Stimulated activated CD8-positive, alpha-beta memory T cell treated with anti-CD3 and anti-CD28 coated beads, Interleukin-2, amount 100 ng/mL, for 48 hours (primary cell): ENCODE results near the gene NEIL1.
"Not testable (repeated sequence)": the region's sequence is repeated elsewhere in the genome, so short reads cannot be mapped to it uniquely, and the experiment has no call there.

Experiments used
- DNase-seq, 2 donors: peaks; one replicate each; pipeline ENCODE4 v3.0.0-alpha.2; 2020; ENCODE audit warnings: low read depth in 2 of 2

The NEIL1 gene

DNA sequence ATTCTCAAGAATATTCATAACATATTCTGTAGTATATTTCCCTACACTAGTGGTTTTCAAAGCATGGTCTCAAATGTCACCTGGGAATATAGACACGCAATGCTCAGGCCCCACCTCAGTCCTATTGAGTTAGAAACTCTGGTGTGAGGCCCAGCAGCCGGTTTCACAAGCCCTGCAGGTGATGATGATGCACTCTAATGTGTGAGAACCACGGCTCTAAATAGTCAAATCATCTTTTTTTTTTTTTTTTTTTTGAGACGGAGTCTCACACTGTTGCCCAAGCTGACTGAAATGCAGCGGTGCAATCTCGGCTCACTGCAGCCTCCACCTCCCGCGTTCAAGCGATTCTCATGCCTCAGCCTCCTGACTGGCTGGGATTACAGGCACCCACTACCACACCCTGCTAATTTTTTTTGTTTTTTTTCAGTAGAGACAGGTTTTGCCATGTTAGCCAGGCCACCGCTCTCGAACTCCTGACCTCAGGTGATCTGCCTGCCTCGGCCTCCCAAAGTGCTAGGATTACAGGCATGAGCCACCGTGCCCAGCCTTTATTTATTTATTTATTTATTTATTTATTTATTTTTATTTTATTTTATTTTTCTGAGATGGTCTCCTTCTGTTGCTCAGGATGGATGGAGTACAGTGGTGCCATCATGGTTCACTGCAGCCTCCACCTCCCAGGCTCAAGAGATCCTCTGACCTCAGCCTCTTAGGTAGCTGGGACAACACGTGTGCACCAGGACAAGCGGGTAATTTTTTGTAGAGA, 13.0 kb upstream of the NEIL1 start:
- not testable (repeated sequence) for DNase-seq

DNA sequence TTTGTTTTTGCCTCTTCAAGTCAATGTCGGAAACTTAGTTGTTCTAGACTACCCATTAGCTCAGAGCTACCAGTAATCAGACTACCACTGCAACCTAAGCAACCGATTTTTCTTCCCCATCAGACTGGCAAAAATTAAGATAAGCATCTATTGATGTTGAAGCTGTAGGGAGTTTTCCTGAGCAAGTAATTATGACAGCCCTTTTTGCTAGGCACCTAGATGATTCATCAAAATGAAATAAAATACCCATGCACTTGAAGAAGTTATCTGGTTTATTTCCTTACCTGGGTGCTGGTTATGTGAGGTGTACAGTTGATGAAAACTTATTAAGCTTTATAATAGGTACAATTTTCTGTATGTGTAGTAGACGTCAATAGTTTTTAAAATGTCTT, 11.5 kb upstream of the NEIL1 start:
- no peak for DNase-seq

DNA sequence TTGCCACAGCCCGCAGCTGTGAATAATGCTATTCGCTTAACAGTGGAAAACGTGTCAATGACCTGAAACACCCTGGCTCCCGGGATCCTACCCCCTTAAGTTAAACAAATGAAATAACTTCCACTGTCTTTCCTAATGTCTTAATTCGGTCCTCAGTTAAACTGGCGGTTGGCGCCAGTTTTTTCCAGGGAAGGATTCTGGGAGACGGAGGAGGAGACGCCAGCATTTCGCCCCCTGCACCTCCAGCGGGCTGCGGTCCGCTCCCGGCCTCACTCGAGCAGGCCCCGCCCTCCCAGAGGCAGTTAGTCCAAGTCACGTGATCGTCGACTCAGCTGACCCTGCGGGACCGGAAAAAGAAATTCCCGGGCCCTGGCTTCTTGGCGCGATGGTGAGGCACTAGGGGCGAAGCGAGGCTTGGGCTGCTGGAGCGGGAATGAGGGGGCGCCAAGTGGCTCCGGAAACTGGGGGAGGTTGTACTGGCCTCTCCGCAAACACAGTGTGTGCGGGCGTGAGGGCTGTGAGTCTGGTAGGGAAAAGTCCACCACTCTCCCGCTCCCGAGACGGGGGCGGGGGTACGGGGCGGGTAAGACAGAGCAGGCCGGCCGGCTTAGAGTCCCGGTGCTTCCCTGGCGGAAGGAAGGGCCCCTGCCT, 11.0 kb upstream of the NEIL1 start, which contains the start of gene COMMD4:
TSS of gene COMMD4 (plus strand) at position 359 of the 651 bp plus-strand sequence. CDS start at position 386, 27 bp downstream.
- peak; percentile 80 to 82 for DNase-seq

DNA sequence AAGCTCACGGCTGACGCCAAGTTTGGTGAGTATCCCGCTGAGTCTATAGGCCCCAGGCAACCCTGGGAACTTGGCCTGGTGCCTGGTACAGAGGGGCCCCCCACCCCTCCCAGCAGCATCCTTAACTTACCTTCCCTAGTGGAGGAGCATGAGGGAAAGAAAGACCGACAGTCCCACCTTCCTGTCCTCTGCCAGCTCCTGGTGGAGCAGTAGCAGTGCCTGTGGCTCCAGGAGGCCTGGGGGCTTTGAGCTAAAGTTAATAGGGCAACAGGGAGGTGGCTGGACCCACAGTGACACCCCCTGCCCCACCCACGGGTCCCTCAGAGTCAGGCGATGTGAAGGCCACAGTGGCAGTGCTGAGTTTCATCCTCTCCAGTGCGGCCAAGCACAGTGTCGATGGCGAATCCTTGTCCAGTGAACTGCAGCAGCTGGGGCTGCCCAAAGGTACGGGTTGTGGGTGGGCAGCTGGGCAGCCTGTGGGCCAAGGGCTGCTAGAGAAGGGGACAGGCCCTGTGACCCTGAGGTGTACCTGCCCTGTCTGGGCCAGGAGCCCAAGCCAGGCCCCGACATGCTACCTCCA, 8.1 kb upstream of the NEIL1 start:
- no peak for DNase-seq

DNA sequence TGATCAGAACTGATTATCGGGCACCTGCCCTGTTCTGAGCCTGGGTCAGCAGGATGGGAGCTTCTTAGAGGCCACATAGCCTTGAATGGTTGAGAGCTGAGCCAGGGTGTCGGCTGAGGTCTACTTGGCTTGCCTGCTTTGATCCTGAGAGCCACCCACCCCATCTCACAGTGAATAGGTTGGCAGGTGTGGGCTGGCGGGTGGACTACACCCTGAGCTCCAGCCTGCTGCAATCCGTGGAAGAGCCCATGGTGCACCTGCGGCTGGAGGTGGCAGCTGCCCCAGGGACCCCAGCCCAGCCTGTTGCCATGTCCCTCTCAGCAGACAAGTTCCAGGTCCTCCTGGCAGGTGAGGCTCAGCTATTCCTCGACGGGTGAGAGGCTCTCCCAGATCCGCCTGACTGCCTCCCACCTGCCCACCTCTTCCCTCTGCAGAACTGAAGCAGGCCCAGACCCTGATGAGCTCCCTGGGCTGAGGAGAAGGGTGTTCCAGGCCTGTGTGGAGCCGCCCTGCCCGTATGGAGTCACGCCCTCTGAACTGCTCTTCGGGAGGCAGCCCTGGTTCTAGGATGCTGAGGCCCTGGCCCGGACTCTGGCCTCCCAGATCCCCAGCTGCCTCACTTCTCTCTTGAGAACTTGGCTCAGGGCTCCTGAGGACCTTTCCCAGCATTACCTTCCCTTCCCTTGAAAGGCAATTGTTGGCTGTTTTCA, 7.2 kb upstream of the NEIL1 start:
- no peak for DNase-seq

DNA sequence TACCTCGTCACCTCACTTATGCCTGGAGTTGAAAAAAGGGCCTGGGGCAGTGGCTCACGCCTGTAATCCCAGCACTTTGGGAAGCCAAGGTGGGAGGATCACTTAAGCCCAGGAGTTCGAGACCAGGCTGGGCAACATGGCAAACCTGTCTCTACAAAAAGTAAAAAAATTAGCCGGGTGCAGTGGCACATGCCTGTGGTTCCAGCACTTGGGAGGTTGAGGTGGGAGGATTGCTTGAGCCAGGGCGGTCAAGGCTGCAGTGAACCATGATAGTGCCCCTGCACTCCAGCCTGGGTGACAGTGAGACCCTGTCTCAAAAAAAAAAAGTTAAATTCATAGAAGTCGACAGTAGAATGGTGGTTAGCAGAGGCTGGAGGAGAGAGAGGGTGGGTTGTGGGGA, 4.6 kb upstream of the NEIL1 start:
- DNase-seq = no peak

DNA sequence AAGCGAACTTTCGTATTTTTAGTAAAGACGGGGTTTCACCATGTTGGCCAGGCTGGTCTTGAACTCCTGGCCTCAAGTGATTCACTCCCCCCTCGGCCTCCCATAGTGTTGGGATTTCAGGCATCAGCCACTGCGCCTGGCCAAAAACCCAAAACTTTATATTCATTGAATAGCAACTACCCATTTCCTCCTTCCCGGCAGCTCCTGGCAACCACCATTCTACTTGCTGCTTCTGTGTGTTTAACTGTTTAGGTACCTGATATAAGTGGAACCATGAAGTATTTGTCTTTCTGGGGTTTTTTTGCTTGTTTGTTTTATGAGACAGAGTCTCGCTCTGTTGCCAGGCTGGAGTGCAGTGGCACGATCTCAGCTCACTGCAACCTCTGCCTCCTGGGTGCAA, 2.9 kb upstream of the NEIL1 start:
- not testable (repeated sequence) for DNase-seq

DNA sequence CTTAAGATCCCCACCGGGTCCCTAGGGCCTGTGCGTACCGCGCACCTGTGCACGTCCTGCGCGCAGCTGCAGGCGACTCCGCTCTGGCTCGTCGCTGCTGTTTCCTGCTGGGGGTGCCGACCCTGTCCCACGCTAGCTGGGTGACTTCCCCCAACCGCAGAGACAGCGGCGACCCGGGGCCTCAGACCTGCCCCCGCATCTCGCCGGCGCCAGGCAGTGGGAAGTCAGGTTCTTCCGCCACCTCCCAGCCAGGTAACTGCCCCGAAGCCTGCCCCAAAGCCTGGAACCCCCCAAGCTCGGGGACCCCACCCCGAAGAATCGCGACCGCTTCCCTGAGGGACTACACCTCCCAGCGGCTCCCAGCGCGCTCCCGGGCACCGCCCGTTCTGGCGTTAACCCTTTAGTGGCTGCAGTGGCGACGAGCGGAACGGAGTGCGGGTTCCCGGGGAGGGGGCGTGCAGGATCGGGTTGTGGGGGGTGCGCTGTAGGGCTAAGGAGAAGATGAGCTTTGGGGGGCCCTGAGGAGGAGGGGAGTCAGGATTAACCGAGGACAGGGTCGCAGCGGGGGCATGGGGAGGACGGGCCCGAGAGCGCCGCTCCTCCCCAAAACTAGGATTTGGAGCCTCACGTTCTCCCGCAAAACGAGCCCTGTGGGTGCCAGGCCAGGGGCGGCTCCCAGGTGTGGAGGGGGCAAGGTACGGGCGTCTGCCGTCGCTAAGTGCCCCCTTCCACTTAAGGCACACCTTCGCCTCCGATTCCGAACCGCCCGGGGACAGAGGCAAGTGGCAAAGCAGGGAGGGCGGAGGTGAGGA, 589 bp downstream of the NEIL1 start:
- DNase-seq = peak in 1 of 2 donors; percentile 36

DNA sequence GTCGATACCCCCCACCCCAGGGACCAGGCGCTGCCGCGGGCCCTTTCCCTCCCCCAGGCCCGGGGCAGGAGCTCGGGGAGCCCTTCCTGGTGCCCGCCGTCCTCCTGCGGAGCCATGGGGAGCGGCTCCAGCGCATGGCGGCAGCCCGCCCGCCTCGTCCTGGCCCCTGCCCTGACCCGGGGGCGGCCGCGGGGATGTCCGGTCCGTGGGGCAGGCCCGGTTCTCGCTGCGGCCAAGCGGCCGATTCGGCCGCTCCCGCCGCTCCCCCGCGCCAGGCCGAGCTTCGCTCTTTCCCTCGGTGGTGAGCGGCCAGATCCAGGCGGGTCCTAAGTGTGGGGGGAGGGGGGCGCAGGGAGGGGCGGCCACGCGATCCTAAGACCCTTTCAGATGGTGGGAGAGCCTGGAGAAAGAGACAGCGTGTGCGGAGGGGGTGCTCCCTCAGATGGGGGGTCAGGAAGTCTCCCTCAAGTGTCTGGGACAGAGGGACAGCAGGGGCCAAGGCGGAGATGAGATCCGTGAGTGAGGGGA, 1.3 kb downstream of the NEIL1 start:
- no peak for DNase-seq

DNA sequence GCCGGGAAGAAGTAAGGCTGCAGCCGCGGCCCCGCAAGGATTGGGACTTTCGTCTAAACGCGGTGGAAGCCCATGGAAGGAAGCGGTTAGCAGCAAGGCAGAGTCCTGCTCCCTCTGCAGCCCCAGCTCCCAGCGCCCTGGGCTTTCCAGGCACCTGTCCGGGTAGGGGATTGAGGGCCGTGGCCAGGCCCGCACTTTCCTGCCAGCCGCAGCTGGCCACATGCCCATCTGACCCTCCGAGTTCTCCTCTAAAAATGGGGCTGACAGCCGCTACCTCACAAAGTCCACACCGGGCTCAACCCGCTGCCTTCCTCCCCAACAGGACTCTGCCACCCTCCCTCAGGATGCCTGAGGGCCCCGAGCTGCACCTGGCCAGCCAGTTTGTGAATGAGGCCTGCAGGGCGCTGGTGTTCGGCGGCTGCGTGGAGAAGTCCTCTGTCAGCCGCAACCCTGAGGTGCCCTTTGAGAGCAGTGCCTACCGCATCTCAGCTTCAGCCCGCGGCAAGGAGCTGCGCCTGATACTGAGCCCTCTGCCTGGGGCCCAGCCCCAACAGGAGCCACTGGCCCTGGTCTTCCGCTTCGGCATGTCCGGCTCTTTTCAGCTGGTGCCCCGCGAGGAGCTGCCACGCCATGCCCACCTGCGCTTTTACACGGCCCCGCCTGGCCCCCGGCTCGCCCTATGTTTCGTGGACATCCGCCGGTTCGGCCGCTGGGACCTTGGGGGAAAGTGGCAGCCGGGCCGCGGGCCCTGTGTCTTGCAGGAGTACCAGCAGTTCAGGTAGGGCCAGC, 1.9 kb downstream of the NEIL1 start:
- no peak for DNase-seq

DNA sequence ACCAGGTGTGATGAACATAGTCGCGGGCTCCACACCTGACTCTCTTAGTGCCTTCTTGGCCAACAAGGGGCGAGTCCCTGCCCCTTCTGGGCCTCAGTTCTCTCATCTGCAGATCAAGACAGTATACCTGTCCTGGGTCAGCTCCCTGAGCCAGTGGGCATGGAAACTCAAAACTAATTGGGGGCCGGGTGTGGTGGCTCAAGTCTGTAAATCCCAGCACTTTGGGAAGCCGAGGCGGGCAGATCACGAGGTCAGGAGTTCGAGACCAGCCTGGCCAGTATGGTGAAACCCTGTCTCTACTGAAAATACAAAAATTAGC, 2.5 kb downstream of the NEIL1 start:
- not testable (repeated sequence) for DNase-seq

DNA sequence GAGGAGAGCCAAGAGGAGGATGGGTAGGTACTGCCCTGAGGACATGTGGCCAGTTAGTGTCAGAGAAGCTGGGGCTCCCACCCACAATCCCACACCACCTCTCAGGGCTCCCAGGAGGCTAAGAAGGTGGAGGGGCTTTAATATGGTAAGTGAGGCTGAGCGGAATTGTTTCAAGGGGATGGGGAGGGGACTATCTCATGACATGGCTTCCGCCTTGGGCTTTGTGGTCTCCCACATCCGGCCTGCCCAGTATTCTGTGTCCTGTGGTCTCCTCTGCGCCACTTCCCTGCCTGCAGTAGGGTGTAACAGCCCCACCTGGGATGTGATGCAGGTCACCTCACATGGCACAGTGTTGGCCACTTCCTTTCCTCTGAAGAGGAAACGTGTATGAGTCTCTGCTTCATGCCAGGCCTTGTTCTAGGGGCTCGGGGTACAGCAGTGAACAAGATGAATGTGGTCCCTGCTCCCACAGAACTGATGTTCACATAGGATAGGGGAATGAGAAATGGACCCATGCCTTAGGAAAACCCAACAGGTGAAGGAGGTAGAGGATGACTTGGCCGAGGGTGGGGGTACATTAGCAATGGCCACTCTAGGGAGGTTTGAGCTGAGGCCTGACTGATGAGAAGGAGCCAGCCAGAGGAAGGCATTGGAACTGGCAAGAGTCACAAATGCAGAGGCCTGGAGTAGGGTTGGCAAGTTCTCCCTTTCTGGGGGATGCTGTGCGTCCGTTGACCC, 3.2 kb downstream of the NEIL1 start:
- peak; percentile 54 to 65 for DNase-seq

DNA sequence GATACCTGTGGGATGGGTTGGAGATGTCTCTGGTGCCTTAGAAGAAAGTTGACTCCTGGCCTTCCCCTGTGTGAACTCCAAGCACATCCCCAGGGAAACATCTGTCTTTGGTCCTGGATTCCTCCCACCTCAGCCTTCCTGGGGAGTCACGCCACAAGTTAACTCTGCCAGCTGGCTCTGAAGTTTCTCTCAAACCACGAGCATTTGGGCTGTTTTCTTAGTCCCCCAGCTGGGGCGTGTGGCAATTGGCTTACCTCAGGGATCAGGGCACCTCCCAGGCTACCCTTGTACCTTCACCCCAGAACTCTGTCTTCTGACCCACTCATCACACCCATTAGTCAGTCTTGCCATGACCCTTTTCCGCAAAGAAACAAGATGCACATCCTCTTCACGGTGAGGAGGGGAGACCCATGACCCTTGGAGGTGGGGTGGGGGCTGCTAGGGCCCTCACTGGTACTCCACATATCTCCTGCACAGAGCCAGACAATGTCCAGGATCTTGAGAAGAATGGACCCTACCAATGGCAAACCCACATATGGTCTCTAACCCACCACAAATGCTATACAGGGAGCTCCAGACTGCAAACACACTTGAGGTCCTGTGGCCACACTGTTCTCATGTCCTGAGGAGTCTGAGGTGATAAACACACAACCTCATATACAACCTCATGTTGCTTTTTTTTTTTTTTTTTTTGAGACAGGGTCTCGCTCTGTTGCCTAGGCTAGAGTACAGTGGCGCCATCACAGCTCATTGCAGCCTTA, 3.9 kb downstream of the NEIL1 start:
- DNase-seq = no peak

DNA sequence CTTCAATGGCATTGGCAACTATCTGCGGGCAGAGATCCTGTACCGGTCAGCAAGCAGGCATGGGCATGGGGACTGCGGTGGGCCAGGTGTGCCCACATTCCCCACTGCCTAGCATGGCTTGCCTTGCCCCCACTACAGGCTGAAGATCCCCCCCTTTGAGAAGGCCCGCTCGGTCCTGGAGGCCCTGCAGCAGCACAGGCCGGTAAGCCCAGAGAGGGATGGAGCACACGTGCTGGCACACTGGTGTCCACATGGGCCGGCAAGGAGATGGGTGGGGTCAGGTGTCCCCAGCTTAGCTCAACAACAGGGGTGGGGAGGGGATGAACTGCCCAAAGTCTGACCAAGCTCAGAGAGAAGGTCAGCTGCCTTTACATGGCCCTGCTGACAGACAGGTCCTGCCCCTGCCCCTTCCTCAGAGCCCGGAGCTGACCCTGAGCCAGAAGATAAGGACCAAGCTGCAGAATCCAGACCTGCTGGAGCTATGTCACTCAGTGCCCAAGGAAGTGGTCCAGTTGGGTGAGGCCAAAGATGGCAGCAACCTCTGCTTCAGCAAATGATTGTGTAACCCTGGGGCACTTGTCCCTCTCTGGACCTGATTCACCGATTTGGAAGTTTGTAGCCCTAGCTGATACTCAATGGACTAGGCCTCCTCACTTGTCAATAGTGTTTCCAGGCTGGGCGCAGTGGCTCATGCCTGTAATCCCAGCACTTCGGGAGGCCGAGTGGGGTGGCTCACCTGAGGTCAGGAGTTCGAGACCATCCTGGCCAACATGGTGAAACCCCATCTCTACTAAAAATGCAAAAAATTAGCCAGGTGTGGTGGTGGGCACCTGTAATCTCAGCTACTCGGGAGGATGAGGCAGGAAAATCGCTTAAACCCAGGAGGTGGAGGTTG, 5.6 kb downstream of the NEIL1 start:
- DNase-seq = no peak

DNA sequence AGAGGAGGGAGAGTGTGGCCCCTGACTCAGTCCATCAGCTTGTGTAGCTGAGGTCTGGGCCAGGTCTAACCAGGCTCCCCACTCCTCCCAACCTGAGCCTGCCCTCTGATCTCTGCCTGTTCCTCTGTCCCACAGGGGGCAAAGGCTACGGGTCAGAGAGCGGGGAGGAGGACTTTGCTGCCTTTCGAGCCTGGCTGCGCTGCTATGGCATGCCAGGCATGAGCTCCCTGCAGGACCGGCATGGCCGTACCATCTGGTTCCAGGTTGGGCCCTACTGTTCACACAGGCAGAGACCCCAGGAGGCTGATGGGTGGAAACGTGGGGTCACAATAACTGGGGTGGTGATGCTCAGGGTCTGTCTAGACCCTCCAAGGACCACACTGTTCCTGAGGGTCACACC, 6.8 kb downstream of the NEIL1 start:
- DNase-seq = no peak

DNA sequence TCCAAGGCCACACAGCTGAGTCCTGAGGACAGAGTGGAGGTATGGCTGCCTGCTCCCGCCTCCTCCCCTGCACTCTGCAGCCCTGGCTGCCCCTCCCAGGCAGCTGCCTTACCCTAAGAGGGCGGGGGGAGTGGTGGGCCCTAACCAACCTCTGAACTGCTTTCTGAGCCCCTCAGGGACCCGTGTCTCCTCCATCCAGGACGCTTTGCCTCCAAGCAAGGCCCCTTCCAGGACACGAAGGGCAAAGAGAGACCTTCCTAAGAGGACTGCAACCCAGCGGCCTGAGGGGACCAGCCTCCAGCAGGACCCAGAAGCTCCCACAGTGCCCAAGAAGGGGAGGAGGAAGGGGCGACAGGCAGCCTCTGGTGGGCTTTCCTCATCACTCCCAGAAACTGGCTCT, 7.6 kb downstream of the NEIL1 start:
- no peak for DNase-seq

DNA sequence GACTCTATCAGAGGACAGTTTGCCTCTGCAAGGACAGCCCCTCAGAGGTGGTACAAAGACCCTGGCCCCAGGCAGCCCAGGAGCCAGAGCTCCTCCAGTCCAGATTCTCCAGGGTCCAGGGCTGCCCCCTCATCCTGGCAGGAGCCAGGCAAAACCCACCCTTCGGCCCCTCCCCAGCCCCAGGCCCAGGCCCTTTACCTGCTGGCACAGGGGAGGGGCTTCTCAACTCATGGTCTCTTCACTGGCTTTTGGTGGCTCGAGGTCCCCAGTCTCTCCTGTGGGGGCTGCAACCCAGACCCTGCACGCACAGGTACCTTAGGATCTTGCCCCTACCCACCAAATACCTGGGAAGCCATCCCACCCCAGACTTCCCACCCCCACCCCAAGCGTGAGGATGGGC, 8.5 kb downstream of the NEIL1 start:
- DNase-seq = no peak

DNA sequence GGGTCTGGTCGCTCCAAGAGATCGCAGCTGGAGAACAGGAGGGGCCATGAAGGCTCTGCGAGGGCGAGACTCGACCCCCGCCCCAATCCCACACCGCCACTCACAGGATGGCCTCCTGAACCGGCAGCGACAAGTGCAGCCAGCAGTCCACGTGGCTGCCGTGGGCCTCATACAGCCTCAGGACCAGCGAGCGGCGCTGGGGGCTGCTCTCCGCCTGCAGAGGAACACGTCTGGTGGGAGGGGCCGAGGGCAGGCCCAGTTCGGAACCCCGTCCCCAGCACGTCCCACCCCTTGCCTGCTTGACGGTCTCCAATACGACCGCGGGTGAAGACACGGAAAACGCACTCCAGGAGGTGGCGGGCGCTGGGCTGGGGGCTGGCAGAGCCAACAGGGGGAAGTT, 9.2 kb downstream of the NEIL1 start:
- no peak for DNase-seq
